Measurements from ENCODE around the gene CWH43. TPM values are rescaled to one million over a fixed set of nuclear protein-coding genes. Genes with fewer than 3 reads are reported as not detected.
"Not testable (repeated sequence)": the region's sequence is repeated elsewhere in the genome, so short reads cannot be mapped to it uniquely, and the experiment has no call there.

CWH43 gene
- polyA plus RNA-seq, 1 of the 3 experiments (the other 2 are of a cell fraction): not detected

- H4K20me1 ChIP-seq (ENCODE audit: insufficient read depth); DNase-seq; POLR2A ChIA-PET; H3K27ac ChIP-seq (ENCODE audit: low read depth in 2 of 2, low read length in 1 of 2); H3K4me2 ChIP-seq; H3K9ac ChIP-seq; H2AFZ ChIP-seq (ENCODE audit: low read depth); H3K27me3 ChIP-seq (ENCODE audit: insufficient read depth); H3K79me2 ChIP-seq (ENCODE audit: insufficient read depth); H3K4me1 ChIP-seq (ENCODE audit: control insufficient read depth in 1 of 2, insufficient read depth in 2 of 2, low read depth in 1 of 2, low read length in 1 of 2); H3K9me2 ChIP-seq; H3K36me3 ChIP-seq (replicated peaks in 1 of 2; ENCODE audit: control insufficient read depth in 1 of 2, insufficient read depth in 2 of 2, low read length in 1 of 2); H3F3A ChIP-seq (replicated peaks; ENCODE audit: insufficient read depth); H3K9me3 ChIP-seq; CTCF ChIA-PET; H3K4me3 ChIP-seq (ENCODE audit: low read depth in 2 of 2, low read length in 1 of 2): not testable (repeated sequence)
- 4% methylated on average over 11 of the region's 11 CpGs for WGBS (ENCODE audit: low lambda C conversion rate)
Measured at GRCh38 chr4:49092608-49093135, 106.6 kb downstream of the CWH43 start.

GRCh38 chr4:49096215-49096614, 110.1 kb downstream of the CWH43 start:
- not testable (repeated sequence) for H2AFZ ChIP-seq (ENCODE audit: low read depth); H3K9me3 ChIP-seq

GRCh38 chr4:49096627-49097026, 110.6 kb downstream of the CWH43 start:
- CTCF ChIA-PET; H3K9ac ChIP-seq; H3K4me2 ChIP-seq; H3K4me1 ChIP-seq (ENCODE audit: control insufficient read depth in 1 of 2, insufficient read depth in 2 of 2, low read depth in 1 of 2, low read length in 1 of 2); DNase-seq; H3K9me3 ChIP-seq; H2AFZ ChIP-seq (ENCODE audit: low read depth); H3K9me2 ChIP-seq; H3K79me2 ChIP-seq (ENCODE audit: insufficient read depth); H4K20me1 ChIP-seq (ENCODE audit: insufficient read depth); H3K4me3 ChIP-seq (ENCODE audit: low read depth in 2 of 2, low read length in 1 of 2); H3K27me3 ChIP-seq (ENCODE audit: insufficient read depth); POLR2A ChIA-PET; H3F3A ChIP-seq (replicated peaks; ENCODE audit: insufficient read depth); H3K36me3 ChIP-seq (replicated peaks in 1 of 2; ENCODE audit: control insufficient read depth in 1 of 2, insufficient read depth in 2 of 2, low read length in 1 of 2); H3K27ac ChIP-seq (ENCODE audit: low read depth in 2 of 2, low read length in 1 of 2): not testable (repeated sequence)
- 4% methylated on average over 8 of the region's 8 CpGs for WGBS (ENCODE audit: low lambda C conversion rate)

More at GRCh38 chr4:49096215-49096614, 110.1 kb downstream of the CWH43 start:
- DNase-seq; H3K4me3 ChIP-seq (ENCODE audit: low read depth in 2 of 2, low read length in 1 of 2); H3F3A ChIP-seq (replicated peaks; ENCODE audit: insufficient read depth); H3K79me2 ChIP-seq (ENCODE audit: insufficient read depth); POLR2A ChIA-PET; CTCF ChIA-PET; H3K27ac ChIP-seq (ENCODE audit: low read depth in 2 of 2, low read length in 1 of 2); H3K4me2 ChIP-seq; H3K36me3 ChIP-seq (replicated peaks in 1 of 2; ENCODE audit: control insufficient read depth in 1 of 2, insufficient read depth in 2 of 2, low read length in 1 of 2); H3K9me2 ChIP-seq; H4K20me1 ChIP-seq (ENCODE audit: insufficient read depth); H3K4me1 ChIP-seq (ENCODE audit: control insufficient read depth in 1 of 2, insufficient read depth in 2 of 2, low read depth in 1 of 2, low read length in 1 of 2); H3K9ac ChIP-seq; H3K27me3 ChIP-seq (ENCODE audit: insufficient read depth): not testable (repeated sequence)
- WGBS (ENCODE audit: low lambda C conversion rate): 6% methylated on average over 11 of the region's 11 CpGs

- H4K20me1 ChIP-seq (ENCODE audit: insufficient read depth); H3K36me3 ChIP-seq (replicated peaks in 1 of 2; ENCODE audit: control insufficient read depth in 1 of 2, insufficient read depth in 2 of 2, low read length in 1 of 2); H3K27me3 ChIP-seq (ENCODE audit: insufficient read depth); H3K79me2 ChIP-seq (ENCODE audit: insufficient read depth); POLR2A ChIA-PET; H3K9me3 ChIP-seq; H3K9me2 ChIP-seq; DNase-seq; H3K4me1 ChIP-seq (ENCODE audit: control insufficient read depth in 1 of 2, insufficient read depth in 2 of 2, low read depth in 1 of 2, low read length in 1 of 2); H3K4me3 ChIP-seq (ENCODE audit: low read depth in 2 of 2, low read length in 1 of 2); CTCF ChIA-PET; H2AFZ ChIP-seq (ENCODE audit: low read depth); H3K4me2 ChIP-seq; H3K27ac ChIP-seq (ENCODE audit: low read depth in 2 of 2, low read length in 1 of 2); H3K9ac ChIP-seq; H3F3A ChIP-seq (replicated peaks; ENCODE audit: insufficient read depth): not testable (repeated sequence)
- WGBS (ENCODE audit: low lambda C conversion rate): 4% methylated on average over 9 of the region's 9 CpGs
Measured at GRCh38 chr4:49097071-49097470, 111.0 kb downstream of the CWH43 start.

GRCh38 chr4:49097505-49097904, 111.4 kb downstream of the CWH43 start:
- DNase-seq; H3K27ac ChIP-seq (ENCODE audit: low read depth in 2 of 2, low read length in 1 of 2); H3K9me2 ChIP-seq; CTCF ChIA-PET; H3K4me3 ChIP-seq (ENCODE audit: low read depth in 2 of 2, low read length in 1 of 2); H3K36me3 ChIP-seq (replicated peaks in 1 of 2; ENCODE audit: control insufficient read depth in 1 of 2, insufficient read depth in 2 of 2, low read length in 1 of 2); H4K20me1 ChIP-seq (ENCODE audit: insufficient read depth); H3K9ac ChIP-seq; H3K4me2 ChIP-seq; H3K9me3 ChIP-seq; H3K79me2 ChIP-seq (ENCODE audit: insufficient read depth); H3K27me3 ChIP-seq (ENCODE audit: insufficient read depth); POLR2A ChIA-PET; H3K4me1 ChIP-seq (ENCODE audit: control insufficient read depth in 1 of 2, insufficient read depth in 2 of 2, low read depth in 1 of 2, low read length in 1 of 2); H2AFZ ChIP-seq (ENCODE audit: low read depth); H3F3A ChIP-seq (replicated peaks; ENCODE audit: insufficient read depth): not testable (repeated sequence)
- 6% methylated on average over 11 of the region's 11 CpGs for WGBS (ENCODE audit: low lambda C conversion rate)

GRCh38 chr4:49098034-49098759, 112.1 kb downstream of the CWH43 start:
- H3K9me2 ChIP-seq; H3K4me3 ChIP-seq (ENCODE audit: low read depth in 2 of 2, low read length in 1 of 2); H2AFZ ChIP-seq (ENCODE audit: low read depth); H3F3A ChIP-seq (replicated peaks; ENCODE audit: insufficient read depth); H3K79me2 ChIP-seq (ENCODE audit: insufficient read depth); POLR2A ChIA-PET; H4K20me1 ChIP-seq (ENCODE audit: insufficient read depth); CTCF ChIA-PET; H3K27me3 ChIP-seq (ENCODE audit: insufficient read depth); H3K4me1 ChIP-seq (ENCODE audit: control insufficient read depth in 1 of 2, insufficient read depth in 2 of 2, low read depth in 1 of 2, low read length in 1 of 2); H3K4me2 ChIP-seq; DNase-seq; H3K36me3 ChIP-seq (replicated peaks in 1 of 2; ENCODE audit: control insufficient read depth in 1 of 2, insufficient read depth in 2 of 2, low read length in 1 of 2); H3K9me3 ChIP-seq; H3K9ac ChIP-seq; H3K27ac ChIP-seq (ENCODE audit: low read depth in 2 of 2, low read length in 1 of 2): not testable (repeated sequence)
- WGBS (ENCODE audit: low lambda C conversion rate): 3% methylated on average over 14 of the region's 14 CpGs
